ES-I3 (cell line): Measurements from ENCODE around the gene MGST1.

Experiments used
- H3K36me3 ChIP-seq: 2 replicates; pipeline ENCODE4 v1.6.1; 2013; ENCODE audit warnings: mild to moderate bottlenecking, low read length, control low read depth, moderate library complexity; ENCODE audit not compliant: insufficient read depth
- H3K4me1 ChIP-seq: 2 replicates; pipeline ENCODE4 v1.6.1; 2013; ENCODE audit warnings: mild to moderate bottlenecking, control low read depth, low read length; ENCODE audit not compliant: insufficient read depth
- H3K9ac ChIP-seq: 2 replicates; pipeline ENCODE4 v1.6.1; 2013; ENCODE audit warnings: low read depth, mild to moderate bottlenecking, low read length, moderate library complexity
- H3K9me3 ChIP-seq: 2 replicates; pipeline ENCODE4 v1.6.1; 2013; ENCODE audit warnings: mild to moderate bottlenecking, low read length, moderate library complexity; ENCODE audit not compliant: control insufficient read depth, insufficient read depth

Gene MGST1

GRCh38 chr12:16330560-16330959 is 16.9 kb upstream of the MGST1 start:
- no peaks in the 10 kb centered on the region for H3K9me3 ChIP-seq
- no peaks in the 10 kb centered on the region for H3K4me1 ChIP-seq
- no peak overlapping the region for H3K9ac ChIP-seq
- H3K36me3 ChIP-seq, result no peaks in the 10 kb centered on the region

- H3K9me3 ChIP-seq, result no peaks in the 10 kb centered on the region
- no peaks in the 10 kb centered on the region for H3K36me3 ChIP-seq
- H3K9ac ChIP-seq, result no peak overlapping the region
- no peaks in the 10 kb centered on the region for H3K4me1 ChIP-seq
Observed at GRCh38 chr12:16331998-16332397, 15.4 kb upstream of the MGST1 start.

- H3K4me1 ChIP-seq, result no peaks in the 10 kb centered on the region
- H3K36me3 ChIP-seq, result no peaks in the 10 kb centered on the region
- H3K9ac ChIP-seq, result no peak overlapping the region
- H3K9me3 ChIP-seq, result no peaks in the 10 kb centered on the region
Observed at GRCh38 chr12:16335838-16336237, 11.6 kb upstream of the MGST1 start.

GRCh38 chr12:16344269-16344668 is 3.2 kb upstream of the MGST1 start:
- H3K9me3 ChIP-seq, result no peaks in the 10 kb centered on the region
- no peaks in the 10 kb centered on the region for H3K36me3 ChIP-seq
- H3K4me1 ChIP-seq, result peaks cover 6% of the 10 kb centered on the region
- H3K9ac ChIP-seq, result no peak overlapping the region

- H3K36me3 ChIP-seq, result no peaks in the 10 kb centered on the region
- no peak overlapping the region for H3K9ac ChIP-seq
- peaks cover 7% of the 10 kb centered on the region for H3K4me1 ChIP-seq
- H3K9me3 ChIP-seq, result no peaks in the 10 kb centered on the region
Observed at GRCh38 chr12:16345105-16345504, 2.3 kb upstream of the MGST1 start.

- Histone ChIP-seq H3K9me3 (no peaks in the 10 kb centered on the region), H3K36me3 (peaks cover 3% of the 10 kb centered on the region; the same call in 1 of the 2 replicates), H3K9ac (peak overlapping the region; percentile 99), H3K4me1 (peaks cover 17% of the 10 kb centered on the region)
Observed at GRCh38 chr12:16346958-16347357, 487 bp upstream of the MGST1 start.

- peak overlapping the region; percentile 99 for H3K9ac ChIP-seq
- H3K4me1 ChIP-seq, result peaks cover 17% of the 10 kb centered on the region
Observed at GRCh38 chr12:16348435-16349130, 1.1 kb downstream of the MGST1 start.

GRCh38 chr12:16349131-16349460 is 1.7 kb downstream of the MGST1 start:
- H3K9ac ChIP-seq, result peak overlapping the region; percentile 99
- peaks cover 17% of the 10 kb centered on the region for H3K4me1 ChIP-seq
- peaks cover 3% of the 10 kb centered on the region; the same call in 1 of the 2 replicates for H3K36me3 ChIP-seq
- no peaks in the 10 kb centered on the region for H3K9me3 ChIP-seq

More at GRCh38 chr12:16348435-16349130, 1.1 kb downstream of the MGST1 start:
- Histone ChIP-seq H3K9me3 (no peaks in the 10 kb centered on the region), H3K36me3 (peaks cover 3% of the 10 kb centered on the region; the same call in 1 of the 2 replicates)

GRCh38 chr12:16350682-16351081 is 3.2 kb downstream of the MGST1 start:
- no peaks in the 10 kb centered on the region for H3K9me3 ChIP-seq
- no peak overlapping the region for H3K9ac ChIP-seq
- peaks cover 17% of the 10 kb centered on the region for H3K4me1 ChIP-seq
- H3K36me3 ChIP-seq, result peaks cover 6% of the 10 kb centered on the region; the same call in 1 of the 2 replicates

- H3K9ac ChIP-seq, result no peak overlapping the region
- no peaks in the 10 kb centered on the region for H3K9me3 ChIP-seq
- peaks cover 7% of the 10 kb centered on the region; the same call in 1 of the 2 replicates for H3K36me3 ChIP-seq
- peaks cover 11% of the 10 kb centered on the region for H3K4me1 ChIP-seq
Observed at GRCh38 chr12:16352481-16352880, 5.0 kb downstream of the MGST1 start.

GRCh38 chr12:16358878-16359277 is 11.4 kb downstream of the MGST1 start:
- 0 out of 2 replicates have a peak, but pooled peaks cover 3% of the 10 kb centered on the region for H3K4me1 ChIP-seq
- H3K36me3 ChIP-seq, result peaks cover 19% of the 10 kb centered on the region; the same call in 1 of the 2 replicates
- H3K9ac ChIP-seq, result no peak overlapping the region
- no peaks in the 10 kb centered on the region for H3K9me3 ChIP-seq

- H3K9ac ChIP-seq, result no peak overlapping the region
- H3K36me3 ChIP-seq, result peaks cover 19% of the 10 kb centered on the region; the same call in 1 of the 2 replicates
- 0 out of 2 replicates have a peak, but pooled peaks cover 3% of the 10 kb centered on the region for H3K4me1 ChIP-seq
- H3K9me3 ChIP-seq, result no peaks in the 10 kb centered on the region
Observed at GRCh38 chr12:16359512-16360491, 12.4 kb downstream of the MGST1 start.

- Histone ChIP-seq H3K9me3 (no peaks in the 10 kb centered on the region), H3K9ac (no peak overlapping the region), H3K4me1 (0 out of 2 replicates have a peak, but pooled peaks cover 3% of the 10 kb centered on the region), H3K36me3 (peaks cover 14% of the 10 kb centered on the region; the same call in 1 of the 2 replicates)
Observed at GRCh38 chr12:16361142-16361783, 13.8 kb downstream of the MGST1 start.

GRCh38 chr12:16362550-16362949 is 15.1 kb downstream of the MGST1 start:
- Histone ChIP-seq H3K9ac (no peak overlapping the region), H3K9me3 (no peaks in the 10 kb centered on the region), H3K4me1 (0 out of 2 replicates have a peak, but pooled peaks cover 3% of the 10 kb centered on the region), H3K36me3 (peaks cover 14% of the 10 kb centered on the region; the same call in 1 of the 2 replicates)
